CD4-positive, alpha-beta T cell (primary cell): ENCODE data around the gene CAPZB. TPM values are rescaled to one million over a fixed set of nuclear protein-coding genes. Genes with fewer than 3 reads are reported as not detected.

Experiments
- ATAC-seq: fragments of 200-7000 bp; cut with Tn5 transposase; one replicate; pipeline ENCODE4 v1.10.0; 2022; ENCODE audit warnings: mild to moderate bottlenecking; ENCODE audit not compliant: poor library complexity
- CTCF ChIA-PET: fragments of 350-600 bp; sonication (Branson Sonifier 250); formaldehyde crosslinking; loops from one replicate; lab custom pipeline; 2021; ENCODE audit warnings: antibody characterized with exemption, inconsistent platforms; lab: Charles Lee
- POLR2A ChIA-PET: fragments of 350-600 bp; sonication (Branson Sonifier 250); formaldehyde crosslinking; loops from one replicate; lab custom pipeline; 2021; ENCODE audit warnings: antibody characterized with exemption, inconsistent platforms; lab: Charles Lee
- DNase-seq, 14 experiments: peaks; one replicate each; pipeline ENCODE4 v3.0.0-alpha.2; 2013 to 2020; ENCODE audit warnings: mixed read lengths in 2 of 14
- H3K27ac ChIP-seq, 2 donors: one replicate each; pipeline versions ENCODE4 v1.5.1 to v1.7.0; 2013; ENCODE audit warnings: low read length in 2 of 2, low read depth in 1 of 2, mild to moderate bottlenecking in 1 of 2
- H3K27me3 ChIP-seq, 2 experiments: 1 replicate in 1 of 2; 2 replicates in 1 of 2; pipeline versions ENCODE4 v1.6.1 to v1.7.0; 2013; ENCODE audit warnings: low read length in 2 of 2, control low read depth in 1 of 2, mild to moderate bottlenecking in 1 of 2, moderate library complexity in 1 of 2; ENCODE audit not compliant: insufficient read depth in 2 of 2, control insufficient read depth in 1 of 2
- H3K36me3 ChIP-seq: one replicate; pipeline ENCODE4 v1.6.1; 2013; ENCODE audit warnings: low read length, control low read depth; ENCODE audit not compliant: insufficient read depth
- H3K4me1 ChIP-seq: one replicate; pipeline ENCODE4 v1.6.1; 2013; ENCODE audit warnings: low read length, control low read depth; ENCODE audit not compliant: insufficient read depth
- H3K4me3 ChIP-seq: one replicate; pipeline ENCODE4 v1.5.1; 2013; ENCODE audit warnings: mild to moderate bottlenecking, low read length, moderate library complexity
- H3K9me3 ChIP-seq, 2 experiments: 1 replicate in 1 of 2; 2 replicates in 1 of 2; pipeline versions ENCODE4 v1.6.1 to v1.7.0; 2013; ENCODE audit warnings: low read length in 2 of 2, mild to moderate bottlenecking in 2 of 2, control low read depth in 1 of 2, moderate library complexity in 1 of 2; ENCODE audit not compliant: control insufficient read depth in 1 of 2, insufficient read depth in 1 of 2
- H3K27ac Mint-ChIP-seq: one replicate; pipeline ENCODE4 v1.8.0; 2020; ENCODE audit warnings: mixed read lengths
- H3K27me3 Mint-ChIP-seq: one replicate; pipeline ENCODE4 v1.8.0; 2021; ENCODE audit warnings: mixed read lengths
- H3K36me3 Mint-ChIP-seq: one replicate; pipeline ENCODE4 v1.8.0; 2021; ENCODE audit warnings: low read depth, mixed read lengths
- H3K4me1 Mint-ChIP-seq: one replicate; pipeline ENCODE4 v1.8.0; 2021; ENCODE audit warnings: low read depth, mixed read lengths
- H3K4me3 Mint-ChIP-seq: one replicate; pipeline ENCODE4 v1.8.0; 2020; ENCODE audit warnings: mild to moderate bottlenecking, mixed read lengths
- H3K9me3 Mint-ChIP-seq: one replicate; pipeline ENCODE4 v1.8.0; 2020; ENCODE audit warnings: mixed read lengths
- CTCF ChIP-seq: fragments of 200-600 bp; IDR thresholded peaks from one replicate; pipeline ENCODE4 v1.8.0; 2022; ENCODE audit warnings: antibody characterized with exemption, mild to moderate bottlenecking
- intact Hi-C, 2 experiments: fragments of 100-400 bp; cut with DNase I in 1 of 2; cut with micrococcal nuclease in 1 of 2; formaldehyde crosslinking; loops; one replicate each; pipeline versions ENCODE4 v1.15.1 to v1.9.0; 2023 to 2025; cut with DNase I, micrococcal nuclease
- total RNA-seq, 174 experiments: library from RNA in 2 of 174; stranded (reverse) in 2 of 174; gene quantifications; one replicate each; pipeline ENCODE4 v1.2.3 and lab custom pipeline; 2021 to 2026

Gene CAPZB
- total RNA-seq, 2 experiments from 2014 or later, result 168 to 173 TPM

DNA sequence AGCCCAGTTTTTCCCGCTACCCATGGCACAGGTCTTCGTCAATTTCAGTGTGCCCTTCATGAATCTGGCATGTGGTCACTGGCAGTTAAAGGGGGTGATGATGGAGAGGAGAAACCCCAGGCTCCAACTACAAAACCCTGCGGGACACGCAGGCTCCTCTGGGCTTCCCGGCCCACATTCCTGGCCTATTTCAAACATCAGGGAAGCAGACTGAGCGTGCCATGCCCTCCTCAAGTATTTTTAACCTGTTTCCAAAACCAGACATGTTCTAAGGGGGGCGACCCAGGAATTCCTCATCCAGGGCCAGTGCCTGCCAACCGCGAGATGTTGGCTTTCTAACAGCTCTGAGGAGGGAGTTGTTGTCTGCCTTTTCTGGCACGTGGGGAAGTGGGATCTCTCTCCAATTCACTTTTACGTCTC, 85.1 kb downstream of the CAPZB start:
- intact Hi-C loops, result no loop called here
- Histone ChIP-seq H3K9me3 (no peaks in the 10 kb centered on the region), H3K4me1 (peaks cover 59% of the 10 kb centered on the region), H3K27ac (no peak overlapping the region), H3K27me3 (no peaks in the 10 kb centered on the region), H3K4me3 (no peak overlapping the region), H3K36me3 (peaks cover 60% of the 10 kb centered on the region)
- peaks cover 74% of the 10 kb centered on the region for H3K36me3 Mint-ChIP-seq
- ChIA-PET POLR2A (no interaction called here), CTCF (interaction anchor here (1.6 kb wide), 1 partner anchor 9 kb away, joined by 7 read pairs; no protein-coding TSS in a partner anchor)
- ATAC-seq, result no peak
- no peak overlapping the region for H3K4me3 Mint-ChIP-seq
- no peaks in the 10 kb centered on the region for H3K27me3 Mint-ChIP-seq
- H3K9me3 Mint-ChIP-seq, result no peaks in the 10 kb centered on the region
- H3K27ac Mint-ChIP-seq, result peak overlapping the region; percentile 78
- peaks cover 82% of the 10 kb centered on the region for H3K4me1 Mint-ChIP-seq
- TF ChIP-seq CTCF, result no peak
- no peak for DNase-seq

DNA sequence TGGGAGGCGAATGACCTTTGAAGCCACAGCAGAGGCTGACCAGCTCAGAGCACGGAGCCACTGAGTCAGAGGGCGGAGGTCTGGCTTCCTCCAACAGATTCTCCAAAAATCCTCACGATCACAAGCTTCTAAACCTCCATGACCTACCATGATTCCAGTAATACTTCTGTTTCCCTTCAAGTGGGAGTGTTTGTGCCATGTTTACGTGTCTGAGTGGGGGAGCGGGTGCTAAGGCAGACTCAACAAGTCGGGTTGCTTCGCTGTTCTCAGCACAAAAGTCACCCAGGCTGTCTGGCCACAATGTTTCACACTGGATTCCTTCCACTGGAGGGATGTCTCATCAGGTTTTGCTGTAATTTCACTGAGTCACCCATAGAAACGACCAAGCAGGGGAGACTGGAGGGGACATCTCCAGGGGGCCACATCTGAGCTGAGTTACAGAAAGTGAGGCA, 87.0 kb downstream of the CAPZB start:
- Mint-ChIP-seq H3K27me3 (no peaks in the 10 kb centered on the region), H3K36me3 (peaks cover 69% of the 10 kb centered on the region), H3K4me3 (no peak overlapping the region), H3K27ac (peak overlapping the region; percentile 52), H3K9me3 (no peaks in the 10 kb centered on the region), H3K4me1 (peaks cover 83% of the 10 kb centered on the region)
- Histone ChIP-seq H3K9me3 (no peaks in the 10 kb centered on the region), H3K36me3 (peaks cover 52% of the 10 kb centered on the region), H3K4me1 (peaks cover 69% of the 10 kb centered on the region), H3K27ac (no peak overlapping the region), H3K4me3 (no peak overlapping the region), H3K27me3 (no peaks in the 10 kb centered on the region)
- POLR2A ChIA-PET, result no interaction called here
- CTCF ChIA-PET, result no interaction called here
- intact Hi-C loops, result no loop called here
- ATAC-seq, result no peak
- no peak for DNase-seq
- no peak for TF ChIP-seq CTCF

- peaks cover 83% of the 10 kb centered on the region for H3K4me1 Mint-ChIP-seq
- H3K27ac Mint-ChIP-seq, result peak overlapping the region; percentile 51
- DNase-seq, result no peak
Measured at GRCh38 chr1:19397217-19397945, 88.0 kb downstream of the CAPZB start.

More at GRCh38 chr1:19397217-19397945, 88.0 kb downstream of the CAPZB start:
- no peak for ATAC-seq
- no peaks in the 10 kb centered on the region for H3K27me3 Mint-ChIP-seq
- intact Hi-C loops, result no loop called here
- Histone ChIP-seq H3K9me3 (no peaks in the 10 kb centered on the region), H3K36me3 (peaks cover 48% of the 10 kb centered on the region), H3K4me1 (peaks cover 71% of the 10 kb centered on the region), H3K27me3 (no peaks in the 10 kb centered on the region), H3K27ac (no peak overlapping the region), H3K4me3 (no peak overlapping the region)
- H3K36me3 Mint-ChIP-seq, result peaks cover 61% of the 10 kb centered on the region
- CTCF ChIA-PET, result interaction anchor here (0.7 kb wide), 1 partner anchor 185 kb away, joined by 3 read pairs; no protein-coding TSS in a partner anchor
- no peak for TF ChIP-seq CTCF
- POLR2A ChIA-PET, result no interaction called here
- no peaks in the 10 kb centered on the region for H3K9me3 Mint-ChIP-seq
- no peak overlapping the region for H3K4me3 Mint-ChIP-seq
